A673 (cell line): ENCODE results near the gene HDAC7. TPM values are rescaled to one million over a fixed set of nuclear protein-coding genes. Genes with fewer than 3 reads are reported as not detected.

Experiments used
- BruUV-seq: library from RNA; stranded (reverse); fragments of 400-500 nt; replicated peaks from 2 replicates; lab custom pipeline; 2021; lab: Mats Ljungman, UMichigan
- CTCF ChIA-PET: fragments of 300-600 bp; sonication (Branson Sonifier 250); formaldehyde crosslinking; loops from one replicate; lab custom pipeline; 2022; ENCODE audit warnings: antibody characterized with exemption; lab: Charles Lee
- POLR2A ChIA-PET: fragments of 300-600 bp; sonication (Branson Sonifier 250); formaldehyde crosslinking; loops from one replicate; lab custom pipeline; 2022; ENCODE audit warnings: antibody characterized with exemption; ENCODE audit not compliant: low non-redundant PET; lab: Charles Lee
- DNase-seq: peaks from one replicate; pipeline ENCODE4 v3.0.0-alpha.2; 2015; ENCODE audit warnings: low spot score
- H3K27ac ChIP-seq: fragments of 200-600 bp; sonication (generic); 2 replicates; pipeline ENCODE4 v1.5.1; 2016; ENCODE audit warnings: mixed run types, low read depth, mild to moderate bottlenecking, mixed read lengths, antibody characterized with exemption, low read length; ENCODE audit not compliant: poor library complexity, severe bottlenecking
- H3K27me3 ChIP-seq: fragments of 200-600 bp; sonication (generic); replicated peaks from 2 replicates; pipeline ENCODE4 v1.6.1; 2017; ENCODE audit warnings: mixed run types, low read depth, mild to moderate bottlenecking, mixed read lengths, antibody characterized with exemption, low read length; ENCODE audit not compliant: insufficient read depth, poor library complexity
- H3K36me3 ChIP-seq: fragments of 200-600 bp; sonication (generic); 2 replicates; pipeline ENCODE4 v1.6.1; 2016; ENCODE audit warnings: mixed run types, mild to moderate bottlenecking, mixed read lengths, antibody characterized with exemption, low read length; ENCODE audit not compliant: insufficient read depth, poor library complexity, severe bottlenecking
- H3K4me1 ChIP-seq: fragments of 200-600 bp; sonication (generic); 2 replicates; pipeline ENCODE4 v1.6.1; 2017; ENCODE audit warnings: mixed run types, mild to moderate bottlenecking, mixed read lengths, antibody characterized with exemption, low read length; ENCODE audit not compliant: insufficient read depth, poor library complexity, severe bottlenecking
- H3K4me3 ChIP-seq: fragments of 200-600 bp; sonication (generic); 2 replicates; pipeline ENCODE4 v1.5.1; 2016; ENCODE audit warnings: low read depth, mixed run types, mild to moderate bottlenecking, mixed read lengths, low read length; ENCODE audit not compliant: poor library complexity, severe bottlenecking
- H3K9me3 ChIP-seq: fragments of 200-600 bp; sonication (generic); 2 replicates; pipeline ENCODE4 v1.6.1; 2016; ENCODE audit warnings: mixed run types, low read depth, mild to moderate bottlenecking, mixed read lengths, antibody characterized with exemption, low read length; ENCODE audit not compliant: poor library complexity, severe bottlenecking
- EZH2 ChIP-seq: fragments of 200-600 bp; sonication (generic); IDR thresholded peaks from 2 replicates; pipeline ENCODE4 v1.6.1; 2017; ENCODE audit warnings: borderline replicate concordance, low read depth, mild to moderate bottlenecking, mixed read lengths, antibody characterized with exemption, low read length; ENCODE audit not compliant: poor library complexity, severe bottlenecking
- intact Hi-C: fragments of 100-400 bp; cut with micrococcal nuclease; formaldehyde crosslinking; loops from one replicate; pipeline ENCODE4 v1.10.0; 2022; ENCODE audit not compliant: unreplicated experiment
- total RNA-seq: library from RNA; stranded (reverse); gene quantifications from 2 replicates; pipeline ENCODE4 v1.2.3, GENCODE V29; 2021
- TF ChIP-seq, protein P1 (sequence below): fragments of 300-800, 200-600 bp; sonication (generic); conservative IDR thresholded peaks from 2 replicates; pipeline ENCODE4 v1.5.1; 2017; ENCODE audit warnings: low read depth, mild to moderate bottlenecking, antibody characterized with exemption, low read length, moderate library complexity, mixed read lengths

Gene HDAC7
- total RNA-seq, 1 experiment from 2014 or later = 58.9 TPM

DNA sequence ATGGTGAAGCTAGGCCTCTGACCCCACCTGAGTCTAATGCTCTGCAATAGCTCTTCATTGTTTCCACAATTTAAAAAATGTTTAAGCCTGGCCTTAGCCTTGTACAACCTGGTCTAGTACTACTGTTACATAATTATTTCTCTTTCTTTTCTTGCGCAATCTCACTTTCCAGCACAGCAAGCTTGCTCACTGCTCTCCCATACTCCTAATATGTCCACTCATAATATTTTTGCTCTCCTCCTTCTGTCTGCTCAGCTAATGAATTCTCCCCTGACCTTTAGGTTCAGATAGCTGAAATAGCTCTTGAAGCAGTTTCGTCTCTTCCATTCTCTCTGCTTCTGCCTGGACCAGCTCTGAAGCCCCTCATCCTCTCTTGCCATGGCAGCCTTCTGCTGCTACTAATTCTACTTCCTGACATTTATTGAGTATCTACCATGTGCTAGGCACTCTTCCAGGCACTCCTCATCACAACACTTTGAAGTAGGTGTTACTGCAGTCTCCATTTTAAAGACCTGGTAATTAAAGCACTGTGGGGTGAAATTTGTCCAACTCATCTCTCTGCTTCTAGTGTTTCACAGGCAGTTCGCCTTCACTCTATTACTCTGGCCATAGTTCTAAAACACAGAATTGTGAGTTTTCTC, 49.5 kb downstream of the HDAC7 start:
- no peaks in the 10 kb centered on the region for H3K27me3 ChIP-seq
- no peak overlapping the region for H3K4me3 ChIP-seq
- peak overlapping the region; percentile 27 for H3K27ac ChIP-seq
- CTCF ChIA-PET = interaction anchor here (0.8 to 1.3 kb wide), 5 partner anchors 9 to 68 kb away, joined by 3 to 6 read pairs (median 4); no protein-coding TSS in a partner anchor
- POLR2A ChIA-PET = interaction anchor here (0.6 to 0.7 kb wide), 2 partner anchors 48 to 64 kb away, joined by 3 read pairs; no protein-coding TSS in a partner anchor
- H3K36me3 ChIP-seq = no peaks in the 10 kb centered on the region
- no TSS peak for BruUV-seq
- intact Hi-C loops = no loop called here
- no peak for TF ChIP-seq EZH2
- TF ChIP-seq, protein P1, sequence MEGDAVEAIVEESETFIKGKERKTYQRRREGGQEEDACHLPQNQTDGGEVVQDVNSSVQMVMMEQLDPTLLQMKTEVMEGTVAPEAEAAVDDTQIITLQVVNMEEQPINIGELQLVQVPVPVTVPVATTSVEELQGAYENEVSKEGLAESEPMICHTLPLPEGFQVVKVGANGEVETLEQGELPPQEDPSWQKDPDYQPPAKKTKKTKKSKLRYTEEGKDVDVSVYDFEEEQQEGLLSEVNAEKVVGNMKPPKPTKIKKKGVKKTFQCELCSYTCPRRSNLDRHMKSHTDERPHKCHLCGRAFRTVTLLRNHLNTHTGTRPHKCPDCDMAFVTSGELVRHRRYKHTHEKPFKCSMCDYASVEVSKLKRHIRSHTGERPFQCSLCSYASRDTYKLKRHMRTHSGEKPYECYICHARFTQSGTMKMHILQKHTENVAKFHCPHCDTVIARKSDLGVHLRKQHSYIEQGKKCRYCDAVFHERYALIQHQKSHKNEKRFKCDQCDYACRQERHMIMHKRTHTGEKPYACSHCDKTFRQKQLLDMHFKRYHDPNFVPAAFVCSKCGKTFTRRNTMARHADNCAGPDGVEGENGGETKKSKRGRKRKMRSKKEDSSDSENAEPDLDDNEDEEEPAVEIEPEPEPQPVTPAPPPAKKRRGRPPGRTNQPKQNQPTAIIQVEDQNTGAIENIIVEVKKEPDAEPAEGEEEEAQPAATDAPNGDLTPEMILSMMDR = no peak
- H3K4me1 ChIP-seq = peaks cover 44% of the 10 kb centered on the region
- no peaks in the 10 kb centered on the region for H3K9me3 ChIP-seq
- no peak for DNase-seq

DNA sequence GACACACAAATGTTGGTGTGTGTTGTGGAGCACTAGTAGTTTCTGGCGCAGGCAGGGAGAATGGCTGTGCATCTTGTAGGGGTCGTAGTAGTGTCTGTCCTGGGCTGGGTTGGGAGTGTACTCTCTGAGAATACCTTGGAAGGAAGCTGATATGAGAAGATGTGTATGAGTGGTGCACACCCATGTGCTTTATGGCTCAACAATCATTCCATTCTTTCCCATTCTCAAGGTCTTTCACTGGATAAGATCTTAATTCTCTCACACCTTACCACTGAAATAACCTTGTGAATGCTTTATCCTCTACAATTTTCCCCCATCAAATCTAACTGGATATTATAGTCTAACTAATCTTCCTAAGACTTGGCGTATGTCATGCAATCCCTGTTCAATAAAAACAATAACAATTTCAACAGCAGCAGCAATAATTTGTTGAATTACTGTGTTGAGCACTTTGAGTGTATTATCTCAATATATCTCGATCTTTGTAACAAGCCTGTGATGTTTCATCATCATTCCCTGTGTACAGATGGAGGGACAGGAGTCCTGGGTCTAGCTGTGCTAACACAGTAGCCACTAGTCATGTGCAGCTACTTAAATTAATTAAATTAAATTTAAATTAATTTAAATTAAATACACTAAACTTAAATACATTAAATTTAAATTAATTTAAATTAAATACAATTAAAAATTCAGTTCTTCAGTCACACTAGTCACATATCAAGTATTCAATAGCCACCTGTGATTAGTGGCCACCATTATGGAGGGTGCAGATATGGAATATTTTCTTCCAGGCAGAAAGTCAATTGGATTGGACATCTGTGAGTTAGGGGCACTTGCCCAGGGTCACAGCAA, 50.2 kb downstream of the HDAC7 start:
- DNase-seq = no peak
- intact Hi-C loops = no loop called here
- Histone ChIP-seq H3K36me3 (no peaks in the 10 kb centered on the region), H3K27me3 (no peaks in the 10 kb centered on the region), H3K4me3 (no peak overlapping the region), H3K9me3 (no peaks in the 10 kb centered on the region), H3K4me1 (peaks cover 37% of the 10 kb centered on the region), H3K27ac (peak overlapping the region; percentile 54)
- ChIA-PET CTCF (interaction anchor here (0.8 to 1.3 kb wide), 5 partner anchors 10 to 69 kb away, joined by 3 to 5 read pairs (median 3); no protein-coding TSS in a partner anchor), POLR2A (interaction anchor here (0.6 to 0.7 kb wide), 2 partner anchors 49 to 63 kb away, joined by 3 read pairs; no protein-coding TSS in a partner anchor)
- no peak for TF ChIP-seq EZH2
- TF ChIP-seq, protein P1 = no peak
- BruUV-seq = no TSS peak

DNA sequence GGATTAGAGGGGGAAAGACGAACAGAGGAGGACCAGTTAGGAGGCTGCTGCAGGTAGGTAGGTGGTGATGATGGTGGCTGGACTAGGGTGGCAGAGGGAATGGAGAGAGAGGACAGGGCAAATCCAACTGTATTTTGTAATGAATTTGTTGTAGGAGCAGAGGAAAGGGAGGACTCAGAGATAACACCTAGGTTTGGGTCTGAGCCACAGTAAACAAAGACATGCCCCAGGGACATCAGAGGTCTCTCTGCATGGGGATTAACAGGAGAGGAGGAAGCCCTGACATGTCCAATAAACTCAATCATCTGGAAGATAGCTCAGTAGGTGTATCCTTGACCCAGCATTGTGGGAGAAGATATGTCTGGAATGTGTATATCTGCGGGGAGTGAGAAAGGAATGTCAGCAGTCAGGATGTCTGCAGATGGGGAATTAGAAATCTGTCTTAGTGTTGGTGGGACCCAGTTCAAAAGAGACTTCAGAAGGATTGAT, 51.3 kb downstream of the HDAC7 start:
- intact Hi-C loops = no loop called here
- CTCF ChIA-PET = interaction anchor here (1.0 kb wide), 1 partner anchor 35 kb away, joined by 3 read pairs; no protein-coding TSS in a partner anchor

More for the DNA sequence above, 51.3 kb downstream of the HDAC7 start:
- BruUV-seq = no TSS peak
- POLR2A ChIA-PET = no interaction called here
- Histone ChIP-seq H3K27me3 (no peaks in the 10 kb centered on the region), H3K9me3 (no peaks in the 10 kb centered on the region), H3K4me1 (peaks cover 31% of the 10 kb centered on the region), H3K27ac (peak overlapping the region; percentile 54), H3K36me3 (no peaks in the 10 kb centered on the region), H3K4me3 (no peak overlapping the region)
- peak; percentile 55 for DNase-seq
- TF ChIP-seq, protein P1 = no peak
- TF ChIP-seq EZH2 = no peak
